Neural cell (in vitro differentiated cells): ENCODE measurements around the gene CTDSPL.

Experiments
- CTCF ChIP-seq: fragments of 450-650 bp; IDR thresholded peaks from 2 replicates; pipeline ENCODE4 v1.5.1; 2014; ENCODE audit warnings: antibody characterized with exemption, mild to moderate bottlenecking, moderate library complexity; ENCODE audit not compliant: poor library complexity, severe bottlenecking
- EP300 ChIP-seq: fragments of 450-650 bp; conservative IDR thresholded peaks from 2 replicates; pipeline ENCODE4 v1.6.1; 2014; ENCODE audit warnings: antibody characterized with exemption, mild to moderate bottlenecking, moderate library complexity; ENCODE audit not compliant: poor library complexity, severe bottlenecking
- EZH2 ChIP-seq: fragments of 200-600, 300-800 bp; shearing (Covaris generic), sonication (generic); IDR thresholded peaks from 2 replicates; pipeline ENCODE4 v1.6.1; 2014; ENCODE audit warnings: antibody characterized with exemption, low read length, borderline replicate concordance, mild to moderate bottlenecking; ENCODE audit not compliant: insufficient read depth, poor library complexity, severe bottlenecking
- MXI1 ChIP-seq: fragments of 450-650 bp; conservative IDR thresholded peaks from 2 replicates; pipeline ENCODE4 v1.6.1; 2014; ENCODE audit warnings: antibody characterized with exemption, mild to moderate bottlenecking; ENCODE audit not compliant: poor library complexity, severe bottlenecking
- POLR2AphosphoS5 ChIP-seq: IDR thresholded peaks from 2 replicates; pipeline ENCODE4 v1.6.1; 2012
- RAD21 ChIP-seq: fragments of 450-650 bp; conservative IDR thresholded peaks from 2 replicates; pipeline ENCODE4 v1.6.1; 2014; ENCODE audit warnings: antibody characterized with exemption, mild to moderate bottlenecking, moderate library complexity
- REST ChIP-seq: IDR thresholded peaks from 2 replicates; pipeline ENCODE4 v1.6.1; 2012; ENCODE audit warnings: borderline replicate concordance
- SMC3 ChIP-seq: fragments of 450-650 bp; conservative IDR thresholded peaks from 2 replicates; pipeline ENCODE4 v1.6.1; 2014; ENCODE audit warnings: antibody characterized with exemption, mild to moderate bottlenecking, moderate library complexity; ENCODE audit not compliant: poor library complexity
- TAF1 ChIP-seq: IDR thresholded peaks from 2 replicates; pipeline ENCODE4 v1.6.1; 2012; ENCODE audit warnings: low read depth

- no peak for TF ChIP-seq EP300
- TF ChIP-seq CTCF, result peak; percentile 41
- no peak for TF ChIP-seq TAF1
- TF ChIP-seq EZH2, result no peak
- no peak for TF ChIP-seq REST
- no peak for TF ChIP-seq SMC3
- no peak for TF ChIP-seq POLR2AphosphoS5
- TF ChIP-seq RAD21, result peak; percentile 14
- TF ChIP-seq MXI1, result no peak
These were observed 112.7 kb downstream of the CTDSPL start for GRCh38 chr3:37974121-37975083.
